Activated CD4-positive, CD25-positive, alpha-beta regulatory T cell treated with anti-CD3 and anti-CD28 coated beads, Interleukin-2, amount 50 U/mL, for 72 hours (primary cell): ENCODE data around the gene CHD8.
"Not testable (repeated sequence)": the region's sequence is repeated elsewhere in the genome, so short reads cannot be mapped to it uniquely, and the experiment has no call there.

ENCODE experiments used
- DNase-seq: peaks from one replicate; pipeline ENCODE4 v3.0.0; 2021

Gene CHD8

DNA sequence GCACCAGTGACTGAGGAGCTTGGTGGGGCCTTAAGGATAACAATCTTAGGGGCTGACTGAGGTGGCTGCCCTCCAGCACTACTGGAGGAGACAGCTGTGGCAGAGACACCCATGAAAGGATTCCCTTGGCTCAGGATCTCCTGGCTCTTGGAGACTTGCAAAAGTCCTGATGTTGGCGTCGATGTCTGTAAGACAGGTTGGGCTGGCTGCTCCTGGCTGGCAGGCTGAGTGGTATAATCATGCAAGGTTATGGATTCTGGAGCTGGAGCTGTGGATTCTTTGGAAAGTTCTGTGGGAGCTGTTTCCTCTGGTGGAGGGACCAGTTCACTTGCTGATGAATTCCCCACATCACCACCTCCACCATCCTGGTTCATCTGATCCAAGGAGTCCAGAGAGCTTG, 24.8 kb downstream of the CHD8 start:
- DNase-seq, result no peak

- DNase-seq, result no peak
Observed at GRCh38 chr14:21428930-21429329, 27.0 kb downstream of the CHD8 start.

DNA sequence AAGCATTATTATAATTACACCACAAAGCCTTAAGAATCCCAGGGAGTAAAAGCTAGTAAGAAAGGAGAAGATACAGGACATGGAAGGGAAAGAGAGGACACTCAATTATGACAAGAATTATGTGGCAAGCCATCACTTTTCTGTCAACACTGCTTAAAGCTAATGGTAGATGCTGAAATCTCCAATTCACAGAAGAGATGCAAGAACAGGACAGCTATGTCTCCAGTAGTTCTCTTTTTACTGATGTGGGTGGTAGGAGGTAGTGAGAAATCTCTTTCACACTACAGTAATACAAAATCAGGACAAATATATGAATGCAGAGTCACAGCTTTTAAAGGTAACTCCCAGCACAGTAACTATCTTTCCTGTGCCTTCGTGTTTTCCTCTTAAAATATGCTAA, 29.2 kb downstream of the CHD8 start:
- no peak for DNase-seq

DNA sequence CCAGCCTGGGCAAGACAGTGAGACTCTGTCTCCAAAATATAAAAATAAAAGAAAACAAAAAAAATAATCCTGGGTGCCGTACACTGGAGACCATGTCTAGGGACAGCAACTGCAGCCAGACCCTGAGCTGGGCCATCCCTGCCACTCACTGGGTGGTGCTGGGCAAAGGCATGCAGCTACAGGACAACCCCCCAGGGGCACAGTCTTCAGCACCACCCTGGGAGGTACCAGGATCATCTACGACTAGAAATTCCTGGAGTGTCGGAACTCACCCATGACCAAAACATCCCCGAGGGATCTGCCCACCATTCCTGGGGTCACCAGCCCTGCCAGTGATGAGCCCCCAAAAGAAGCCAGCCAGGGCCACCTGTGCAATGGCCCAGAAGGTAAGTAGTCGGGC, 36.4 kb downstream of the CHD8 start:
- no peak for DNase-seq

DNA sequence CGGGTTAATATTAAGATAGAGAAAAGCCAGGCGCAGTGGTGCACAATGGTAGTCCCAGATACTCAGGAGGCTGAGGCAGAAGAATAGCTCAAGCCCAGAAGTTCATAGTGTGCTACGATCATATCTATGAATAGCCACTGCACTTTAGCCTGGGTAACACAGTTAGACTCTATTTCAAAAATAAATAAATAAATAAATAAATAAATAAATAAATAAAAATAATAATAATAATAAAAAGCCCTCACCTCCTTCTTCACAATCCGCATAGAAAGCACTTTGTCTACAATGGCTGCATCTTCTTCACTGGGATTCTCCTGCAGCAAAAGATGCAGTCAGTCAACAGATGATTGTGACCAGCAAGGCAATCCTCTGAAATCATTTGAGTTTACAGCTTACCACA, 40.6 kb downstream of the CHD8 start:
- no peak for DNase-seq

- no peak for DNase-seq
Observed at GRCh38 chr14:21414137-21414631, 41.7 kb downstream of the CHD8 start.

DNA sequence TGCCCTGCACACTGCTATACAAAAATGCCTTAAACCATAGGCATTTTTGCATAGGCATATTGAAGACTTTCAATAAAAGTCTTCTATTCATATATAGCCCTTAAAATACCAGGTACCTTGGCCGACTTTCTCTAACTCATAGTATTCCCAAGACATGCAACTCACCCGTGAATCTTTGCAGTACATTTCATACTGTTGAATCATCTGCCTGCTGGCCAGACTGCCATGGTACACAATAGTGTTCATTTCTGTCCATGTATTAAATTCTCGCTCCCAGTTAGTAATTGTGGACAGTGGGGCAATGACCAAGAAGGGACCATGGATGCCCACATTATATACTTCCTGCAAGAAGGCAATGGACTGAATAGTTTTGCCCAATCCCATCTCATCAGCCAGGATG, 47.8 kb downstream of the CHD8 start:
- no peak for DNase-seq

DNA sequence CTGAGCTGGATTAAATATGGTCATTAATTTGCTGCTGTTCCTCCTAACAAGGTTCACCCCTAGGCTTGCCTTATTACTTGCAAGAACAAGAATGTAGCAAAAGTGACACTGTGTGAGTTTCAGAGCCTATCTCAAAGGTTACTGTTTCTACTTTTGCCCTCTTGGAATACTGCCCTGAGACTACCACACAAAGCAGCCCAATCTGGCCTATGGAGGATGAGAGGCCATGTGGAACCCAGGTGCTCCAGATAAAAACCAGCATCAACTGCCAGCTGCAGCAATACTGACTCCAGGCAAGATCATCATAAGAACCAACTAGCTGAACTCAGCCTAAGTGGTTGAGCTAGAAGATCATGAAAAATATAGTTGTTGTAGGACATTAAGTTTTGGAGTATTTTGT, 49.7 kb downstream of the CHD8 start:
- no peak for DNase-seq

DNA sequence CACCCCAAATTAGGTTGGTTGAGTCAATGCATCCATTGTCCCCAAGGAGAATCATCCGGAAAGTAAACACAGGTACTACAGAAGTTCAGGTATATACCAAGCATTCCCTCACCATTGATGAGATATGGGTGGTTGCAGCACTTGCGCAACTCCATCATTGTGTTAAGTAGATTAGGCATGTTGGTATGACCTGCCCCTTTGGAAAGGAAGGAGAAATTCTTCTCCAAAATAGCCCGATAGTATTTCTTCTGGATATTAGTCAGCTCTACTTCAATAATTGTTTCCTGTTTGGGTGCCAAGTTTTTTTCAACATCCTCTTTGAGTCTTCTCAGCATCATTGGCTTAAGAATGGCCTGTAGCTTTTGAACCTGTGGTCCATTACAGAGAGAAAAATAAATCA, 50.8 kb downstream of the CHD8 start:
- DNase-seq, result no peak

- no peak for DNase-seq
Observed at GRCh38 chr14:21399311-21399870, 56.5 kb downstream of the CHD8 start.

GRCh38 chr14:21398901-21399300, 57.0 kb downstream of the CHD8 start:
- DNase-seq, result no peak

DNA sequence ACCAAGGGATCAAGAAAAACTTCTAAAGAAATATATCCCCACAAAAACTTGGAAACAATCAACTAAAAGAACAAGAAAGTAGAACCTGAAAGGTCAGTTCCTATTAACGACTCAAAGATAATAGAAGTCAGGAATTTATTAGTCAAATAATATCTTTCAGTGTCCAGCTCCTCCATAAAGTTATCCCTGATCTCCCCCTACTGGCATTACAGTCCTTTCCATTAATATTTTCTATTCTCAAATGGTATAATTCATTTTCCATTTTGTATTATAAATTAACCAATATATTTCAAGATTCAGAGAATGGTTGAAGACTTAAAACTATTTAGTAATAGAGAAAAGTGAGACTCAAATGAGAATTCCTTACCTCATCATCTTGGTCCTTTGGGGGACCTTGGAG, 60.5 kb downstream of the CHD8 start:
- DNase-seq, result no peak

DNA sequence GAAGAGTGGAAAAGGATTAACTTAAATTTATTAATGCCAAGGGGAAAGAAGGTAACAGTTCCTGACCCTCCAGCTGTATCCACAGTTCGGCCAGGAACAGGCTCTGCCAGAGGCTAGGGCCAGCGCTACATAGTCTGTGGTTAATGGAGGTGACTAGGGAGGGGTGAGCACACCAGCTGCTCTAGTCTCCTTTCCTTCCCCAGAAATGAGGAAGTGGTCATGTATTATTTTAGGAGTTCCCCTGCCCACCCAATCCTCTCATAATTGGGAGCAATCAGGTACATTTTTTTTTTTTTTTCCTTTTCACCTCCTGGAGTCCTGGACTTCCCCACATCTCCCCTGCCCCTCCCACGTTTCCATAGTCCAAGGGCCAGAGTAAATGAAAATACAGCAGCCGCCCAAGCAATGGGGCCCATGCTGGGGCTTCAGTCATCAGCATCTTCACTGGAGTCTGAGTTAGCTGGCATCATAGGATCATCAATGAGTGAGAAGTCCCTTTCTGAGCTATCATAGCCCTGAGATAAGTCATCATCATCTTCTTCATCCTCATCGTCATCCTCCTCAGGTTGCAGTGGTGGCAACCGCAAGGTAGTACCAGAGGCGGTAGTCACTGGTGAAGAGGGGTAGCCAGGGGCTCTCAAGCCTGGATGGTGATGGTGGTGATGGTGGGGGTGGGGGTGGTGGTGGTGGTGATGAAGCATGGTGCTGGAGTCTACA, 70.6 kb downstream of the CHD8 start:
- DNase-seq, result no peak

- no peak for DNase-seq
Observed at GRCh38 chr14:21384494-21384851, 71.5 kb downstream of the CHD8 start.

GRCh38 chr14:21383848-21384493, 72.0 kb downstream of the CHD8 start, which contains the start of gene SUPT16H:
SUPT16H (minus strand) TSS chr14:21384019; CDS start chr14:21383927, 92 bp downstream.
- peak; percentile 94 for DNase-seq

DNA sequence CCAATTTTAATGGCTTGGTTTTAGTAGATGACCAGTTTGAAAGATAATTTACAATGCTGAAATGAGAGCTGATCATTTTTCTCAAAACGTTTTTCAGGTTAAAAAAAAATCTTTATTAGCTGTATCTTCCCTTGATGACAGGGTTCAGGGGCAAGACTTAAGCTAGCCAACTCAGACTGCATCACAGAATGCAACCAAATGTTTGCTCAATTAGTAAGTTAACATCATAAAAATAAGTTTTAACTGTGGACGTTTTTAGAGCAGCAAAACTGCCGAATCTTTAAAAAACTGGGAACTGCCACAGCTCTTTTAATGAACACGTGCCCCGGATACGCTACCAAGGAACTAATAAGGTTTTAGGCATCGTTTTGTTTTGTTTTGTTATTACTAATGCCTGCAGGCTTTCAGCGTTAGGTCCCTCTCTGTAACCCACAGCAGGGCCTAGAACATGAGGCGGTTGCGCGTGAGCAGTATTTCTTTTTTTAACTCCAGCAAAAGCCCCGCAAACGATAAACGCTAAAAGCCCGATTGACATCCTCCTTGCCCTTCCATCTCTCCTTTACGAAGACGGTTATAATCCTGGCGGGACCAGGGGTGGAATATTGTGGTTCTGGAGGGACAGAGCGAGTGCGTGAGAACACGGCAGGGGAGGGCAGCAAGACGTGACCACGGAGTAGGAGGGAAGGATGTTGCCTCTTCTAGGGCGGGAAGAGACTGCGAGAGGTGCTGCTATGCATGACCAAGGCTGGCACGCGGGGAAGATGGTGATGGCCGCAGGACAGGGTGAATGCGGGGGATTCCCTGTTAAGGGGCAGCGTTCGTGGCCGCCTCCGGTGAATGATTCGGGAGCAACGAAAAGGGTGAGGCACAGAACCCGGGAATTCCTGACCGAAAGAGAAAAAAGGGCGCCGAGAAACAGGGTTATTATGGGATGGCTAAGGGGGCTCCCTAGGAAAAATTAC, 72.8 kb downstream of the CHD8 start:
- peak; percentile 64 for DNase-seq

DNA sequence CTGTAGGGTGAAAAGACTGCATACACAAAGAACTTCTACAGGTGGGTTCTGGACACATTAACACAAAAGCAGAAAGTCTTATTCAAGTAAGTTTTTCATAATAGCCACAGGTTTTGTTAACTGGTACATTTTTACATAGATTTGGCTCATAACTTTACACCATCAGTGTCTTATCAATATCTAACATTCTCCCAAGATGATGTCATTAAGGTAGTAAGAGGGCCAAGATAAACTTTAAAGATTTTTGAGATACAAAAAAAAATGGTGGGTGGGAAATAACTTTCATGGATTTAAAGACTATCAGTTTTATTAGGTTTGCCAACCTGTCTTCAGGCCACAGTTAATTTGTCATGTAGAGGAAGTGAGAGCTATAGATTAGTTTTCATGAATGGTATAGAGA, 73.8 kb downstream of the CHD8 start:
- no peak for DNase-seq

GRCh38 chr14:21379338-21379737, 76.6 kb downstream of the CHD8 start:
- no peak for DNase-seq

DNA sequence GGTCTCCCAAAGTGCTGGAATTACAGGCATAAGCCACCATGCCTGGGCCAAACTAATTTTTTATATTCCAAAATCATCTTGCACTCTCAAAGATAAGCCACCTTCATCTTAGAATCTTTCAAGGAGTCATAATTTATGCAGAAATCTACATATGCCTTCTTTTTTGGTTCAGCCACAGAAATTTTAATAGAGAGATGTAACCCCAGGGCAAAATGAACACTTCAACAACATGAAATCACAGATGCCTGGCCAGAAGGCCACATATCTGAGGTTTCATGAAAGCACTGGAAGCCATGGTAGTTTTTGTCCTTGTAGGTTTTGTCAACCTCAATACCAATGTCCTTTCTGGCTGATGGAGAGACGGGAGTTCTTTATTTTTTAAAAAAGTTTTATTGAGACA, 81.9 kb downstream of the CHD8 start:
- DNase-seq, result no peak

DNA sequence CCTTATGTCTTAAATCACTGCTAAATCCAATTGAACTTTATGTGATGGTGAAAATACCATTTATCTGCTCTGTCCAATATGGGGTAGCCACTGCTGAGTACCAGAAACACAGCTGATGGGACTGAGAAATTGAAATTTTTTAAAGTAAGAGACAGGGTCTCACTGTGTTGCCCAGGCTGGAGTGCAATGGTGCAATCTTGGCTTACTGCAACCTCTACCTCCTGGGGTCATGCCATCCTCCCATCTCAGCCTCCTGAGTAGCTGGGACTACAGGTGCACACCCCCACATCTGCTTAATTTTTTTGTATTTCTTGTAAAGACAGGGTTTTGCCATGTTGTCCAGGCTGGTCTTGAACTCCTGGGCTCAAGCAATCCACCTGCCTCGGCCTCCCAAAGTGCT, 83.1 kb downstream of the CHD8 start:
- not testable (repeated sequence) for DNase-seq

DNA sequence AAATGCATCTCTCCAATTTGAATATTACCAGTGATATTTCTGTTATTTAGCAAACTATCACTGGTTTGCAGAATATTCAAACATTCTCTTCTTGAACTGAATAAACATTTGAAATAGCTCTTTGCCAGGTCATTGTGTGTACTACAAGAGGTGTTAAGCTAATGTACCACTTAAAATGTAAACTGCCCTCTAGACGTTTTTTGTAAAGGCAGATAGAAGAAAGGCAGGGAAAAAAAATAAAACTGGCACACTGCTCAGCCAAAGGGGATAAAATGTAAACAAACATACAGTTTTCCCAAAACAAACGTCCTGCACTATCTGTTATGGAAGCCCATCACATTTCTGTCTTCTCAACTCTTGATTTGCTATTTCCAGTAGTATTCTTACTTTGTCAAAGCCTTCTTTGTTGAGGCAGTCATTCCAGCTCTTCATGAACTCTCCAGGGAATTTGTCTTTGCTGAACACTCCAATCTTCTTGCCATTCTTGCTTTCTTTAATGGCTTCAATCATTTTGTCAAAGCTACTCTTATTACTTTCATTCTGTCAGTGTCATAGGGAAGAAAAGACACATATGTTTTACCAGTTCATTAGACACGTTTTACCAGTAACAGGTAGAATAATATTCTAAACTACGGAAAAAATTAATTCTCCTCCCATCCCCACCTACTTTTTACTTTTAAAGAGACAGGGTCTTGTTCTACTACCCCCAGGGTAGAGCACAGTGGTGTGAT, 85.8 kb downstream of the CHD8 start:
- no peak for DNase-seq

GRCh38 chr14:21367582-21368144, 88.3 kb downstream of the CHD8 start:
- DNase-seq, result no peak
